GM23338 (cell line): ENCODE results near the gene GLB1L. TPM values are rescaled to one million over a fixed set of nuclear protein-coding genes. Genes with fewer than 3 reads are reported as not detected.

Source experiments
- EZH2phosphoT487 ChIP-seq: fragments of 200-600 bp; sonication (generic); IDR thresholded peaks from one replicate; pipeline ENCODE4 v1.8.1; 2018; ENCODE audit warnings: antibody characterized with exemption; ENCODE audit not compliant: unreplicated experiment
- JUNB ChIP-seq: IDR thresholded peaks from one replicate; pipeline ENCODE4 v1.6.1; 2016; ENCODE audit warnings: antibody characterized with exemption; ENCODE audit not compliant: unreplicated experiment
- NANOG ChIP-seq: IDR thresholded peaks from 2 replicates; pipeline ENCODE4 v1.6.1; 2016; ENCODE audit warnings: antibody characterized with exemption, borderline replicate concordance
- POLR2AphosphoS5 ChIP-seq: IDR thresholded peaks from 2 replicates; pipeline ENCODE4 v1.6.1; 2016; ENCODE audit warnings: antibody characterized with exemption, low read depth
- ZNF114 ChIP-seq: fragments of 250-450 bp; sonication (Bioruptor Pico); IDR thresholded peaks from 2 replicates; pipeline ENCODE4 v1.5.0; 2020; ENCODE audit warnings: mild to moderate bottlenecking, moderate library complexity
- polyA plus RNA-seq: library from polyadenylated mRNA; unstranded; fragments of >200 nt; fragmentation: Nextera tagmentation; extraction: Ambion mirVana; gene quantifications from 2 replicates; pipeline ENCODE4 v1.2.1, GENCODE V29; 2016
- total RNA-seq: library from RNA; depleted of rRNA; stranded (reverse); fragments of >200 nt; shearing (Covaris generic); gene quantifications from 2 replicates; pipeline ENCODE4 v1.2.3, GENCODE V29; 2014
- TF ChIP-seq, protein P1 (sequence below): fragments of 250-450 bp; sonication (Bioruptor Pico); IDR thresholded peaks from 2 replicates; pipeline ENCODE4 v1.5.0; 2020; ENCODE audit warnings: mild to moderate bottlenecking, moderate library complexity
- TF ChIP-seq, protein P2 (sequence below), 2 experiments: fragments of 200-600 bp in 1 of 2; sonication (generic) in 1 of 2; conservative IDR thresholded peaks; 2 replicates each; pipeline versions ENCODE4 v1.5.1 to v1.6.1; 2016 to 2017; ENCODE audit warnings: antibody characterized with exemption in 2 of 2, low read depth in 2 of 2, mild to moderate bottlenecking in 2 of 2, moderate library complexity in 1 of 2
- TF ChIP-seq, protein P3 (sequence below): IDR thresholded peaks from 2 replicates; pipeline ENCODE4 v1.6.1; 2016; ENCODE audit warnings: antibody characterized with exemption

The GLB1L gene
- total and polyA plus RNA-seq, 2 experiments from 2014 or later: 1.7 to 5.4 TPM

DNA sequence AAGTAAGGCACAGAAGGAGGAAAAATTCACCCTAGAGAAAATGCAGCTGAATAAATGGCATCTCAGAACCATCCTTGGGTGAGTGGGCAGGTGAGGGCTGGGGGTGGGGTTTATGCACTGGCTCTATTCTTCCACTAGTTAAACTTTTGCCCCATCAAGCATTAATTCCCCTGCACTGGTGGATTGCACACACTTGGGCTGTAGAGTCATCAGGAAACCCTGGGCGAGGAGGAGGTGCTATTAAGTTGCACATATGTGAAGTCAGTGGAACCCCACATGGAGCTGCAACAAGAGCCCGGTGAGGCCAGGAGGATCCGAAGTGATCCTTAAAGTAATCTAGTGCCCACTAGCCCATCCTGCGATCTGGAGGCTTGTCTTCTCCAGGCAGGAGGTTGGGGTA is 27.1 kb upstream of the GLB1L start (continued):
- TF ChIP-seq, protein P1, sequence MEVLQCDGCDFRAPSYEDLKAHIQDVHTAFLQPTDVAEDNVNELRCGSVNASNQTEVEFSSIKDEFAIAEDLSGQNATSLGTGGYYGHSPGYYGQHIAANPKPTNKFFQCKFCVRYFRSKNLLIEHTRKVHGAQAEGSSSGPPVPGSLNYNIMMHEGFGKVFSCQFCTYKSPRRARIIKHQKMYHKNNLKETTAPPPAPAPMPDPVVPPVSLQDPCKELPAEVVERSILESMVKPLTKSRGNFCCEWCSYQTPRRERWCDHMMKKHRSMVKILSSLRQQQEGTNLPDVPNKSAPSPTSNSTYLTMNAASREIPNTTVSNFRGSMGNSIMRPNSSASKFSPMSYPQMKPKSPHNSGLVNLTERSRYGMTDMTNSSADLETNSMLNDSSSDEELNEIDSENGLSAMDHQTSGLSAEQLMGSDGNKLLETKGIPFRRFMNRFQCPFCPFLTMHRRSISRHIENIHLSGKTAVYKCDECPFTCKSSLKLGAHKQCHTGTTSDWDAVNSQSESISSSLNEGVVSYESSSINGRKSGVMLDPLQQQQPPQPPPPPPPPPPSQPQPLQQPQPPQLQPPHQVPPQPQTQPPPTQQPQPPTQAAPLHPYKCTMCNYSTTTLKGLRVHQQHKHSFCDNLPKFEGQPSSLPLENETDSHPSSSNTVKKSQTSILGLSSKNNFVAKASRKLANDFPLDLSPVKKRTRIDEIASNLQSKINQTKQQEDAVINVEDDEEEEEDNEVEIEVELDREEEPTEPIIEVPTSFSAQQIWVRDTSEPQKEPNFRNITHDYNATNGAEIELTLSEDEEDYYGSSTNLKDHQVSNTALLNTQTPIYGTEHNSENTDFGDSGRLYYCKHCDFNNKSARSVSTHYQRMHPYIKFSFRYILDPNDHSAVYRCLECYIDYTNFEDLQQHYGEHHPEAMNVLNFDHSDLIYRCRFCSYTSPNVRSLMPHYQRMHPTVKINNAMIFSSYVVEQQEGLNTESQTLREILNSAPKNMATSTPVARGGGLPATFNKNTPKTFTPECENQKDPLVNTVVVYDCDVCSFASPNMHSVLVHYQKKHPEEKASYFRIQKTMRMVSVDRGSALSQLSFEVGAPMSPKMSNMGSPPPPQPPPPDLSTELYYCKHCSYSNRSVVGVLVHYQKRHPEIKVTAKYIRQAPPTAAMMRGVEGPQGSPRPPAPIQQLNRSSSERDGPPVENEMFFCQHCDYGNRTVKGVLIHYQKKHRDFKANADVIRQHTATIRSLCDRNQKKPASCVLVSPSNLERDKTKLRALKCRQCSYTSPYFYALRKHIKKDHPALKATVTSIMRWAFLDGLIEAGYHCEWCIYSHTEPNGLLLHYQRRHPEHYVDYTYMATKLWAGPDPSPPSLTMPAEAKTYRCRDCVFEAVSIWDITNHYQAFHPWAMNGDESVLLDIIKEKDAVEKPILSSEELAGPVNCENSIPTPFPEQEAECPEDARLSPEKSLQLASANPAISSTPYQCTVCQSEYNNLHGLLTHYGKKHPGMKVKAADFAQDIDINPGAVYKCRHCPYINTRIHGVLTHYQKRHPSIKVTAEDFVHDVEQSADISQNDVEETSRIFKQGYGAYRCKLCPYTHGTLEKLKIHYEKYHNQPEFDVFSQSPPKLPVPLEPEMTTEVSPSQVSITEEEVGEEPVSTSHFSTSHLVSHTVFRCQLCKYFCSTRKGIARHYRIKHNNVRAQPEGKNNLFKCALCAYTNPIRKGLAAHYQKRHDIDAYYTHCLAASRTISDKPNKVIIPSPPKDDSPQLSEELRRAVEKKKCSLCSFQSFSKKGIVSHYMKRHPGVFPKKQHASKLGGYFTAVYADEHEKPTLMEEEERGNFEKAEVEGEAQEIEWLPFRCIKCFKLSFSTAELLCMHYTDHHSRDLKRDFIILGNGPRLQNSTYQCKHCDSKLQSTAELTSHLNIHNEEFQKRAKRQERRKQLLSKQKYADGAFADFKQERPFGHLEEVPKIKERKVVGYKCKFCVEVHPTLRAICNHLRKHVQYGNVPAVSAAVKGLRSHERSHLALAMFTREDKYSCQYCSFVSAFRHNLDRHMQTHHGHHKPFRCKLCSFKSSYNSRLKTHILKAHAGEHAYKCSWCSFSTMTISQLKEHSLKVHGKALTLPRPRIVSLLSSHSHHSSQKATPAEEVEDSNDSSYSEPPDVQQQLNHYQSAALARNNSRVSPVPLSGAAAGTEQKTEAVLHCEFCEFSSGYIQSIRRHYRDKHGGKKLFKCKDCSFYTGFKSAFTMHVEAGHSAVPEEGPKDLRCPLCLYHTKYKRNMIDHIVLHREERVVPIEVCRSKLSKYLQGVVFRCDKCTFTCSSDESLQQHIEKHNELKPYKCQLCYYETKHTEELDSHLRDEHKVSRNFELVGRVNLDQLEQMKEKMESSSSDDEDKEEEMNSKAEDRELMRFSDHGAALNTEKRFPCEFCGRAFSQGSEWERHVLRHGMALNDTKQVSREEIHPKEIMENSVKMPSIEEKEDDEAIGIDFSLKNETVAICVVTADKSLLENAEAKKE (CRISPR knock-in tag): no peak
- TF ChIP-seq, protein P2, sequence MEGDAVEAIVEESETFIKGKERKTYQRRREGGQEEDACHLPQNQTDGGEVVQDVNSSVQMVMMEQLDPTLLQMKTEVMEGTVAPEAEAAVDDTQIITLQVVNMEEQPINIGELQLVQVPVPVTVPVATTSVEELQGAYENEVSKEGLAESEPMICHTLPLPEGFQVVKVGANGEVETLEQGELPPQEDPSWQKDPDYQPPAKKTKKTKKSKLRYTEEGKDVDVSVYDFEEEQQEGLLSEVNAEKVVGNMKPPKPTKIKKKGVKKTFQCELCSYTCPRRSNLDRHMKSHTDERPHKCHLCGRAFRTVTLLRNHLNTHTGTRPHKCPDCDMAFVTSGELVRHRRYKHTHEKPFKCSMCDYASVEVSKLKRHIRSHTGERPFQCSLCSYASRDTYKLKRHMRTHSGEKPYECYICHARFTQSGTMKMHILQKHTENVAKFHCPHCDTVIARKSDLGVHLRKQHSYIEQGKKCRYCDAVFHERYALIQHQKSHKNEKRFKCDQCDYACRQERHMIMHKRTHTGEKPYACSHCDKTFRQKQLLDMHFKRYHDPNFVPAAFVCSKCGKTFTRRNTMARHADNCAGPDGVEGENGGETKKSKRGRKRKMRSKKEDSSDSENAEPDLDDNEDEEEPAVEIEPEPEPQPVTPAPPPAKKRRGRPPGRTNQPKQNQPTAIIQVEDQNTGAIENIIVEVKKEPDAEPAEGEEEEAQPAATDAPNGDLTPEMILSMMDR (conservative IDR thresholded peaks at IDR 0.05; ENCODE audit: low read depth in 2 of 2): no peak
- no peak for TF ChIP-seq EZH2phosphoT487
- TF ChIP-seq, protein P3, sequence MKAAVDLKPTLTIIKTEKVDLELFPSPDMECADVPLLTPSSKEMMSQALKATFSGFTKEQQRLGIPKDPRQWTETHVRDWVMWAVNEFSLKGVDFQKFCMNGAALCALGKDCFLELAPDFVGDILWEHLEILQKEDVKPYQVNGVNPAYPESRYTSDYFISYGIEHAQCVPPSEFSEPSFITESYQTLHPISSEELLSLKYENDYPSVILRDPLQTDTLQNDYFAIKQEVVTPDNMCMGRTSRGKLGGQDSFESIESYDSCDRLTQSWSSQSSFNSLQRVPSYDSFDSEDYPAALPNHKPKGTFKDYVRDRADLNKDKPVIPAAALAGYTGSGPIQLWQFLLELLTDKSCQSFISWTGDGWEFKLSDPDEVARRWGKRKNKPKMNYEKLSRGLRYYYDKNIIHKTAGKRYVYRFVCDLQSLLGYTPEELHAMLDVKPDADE: no peak
- TF ChIP-seq POLR2AphosphoS5: no peak
- no peak for TF ChIP-seq JUNB
- TF ChIP-seq ZNF114 (CRISPR knock-in tag): no peak
- TF ChIP-seq NANOG: no peak
